ENCODE results near the gene RSPH1. TPM values are rescaled to one million over a fixed set of nuclear protein-coding genes. Genes with fewer than 3 reads are reported as not detected.

The RSPH1 gene
- total RNA-seq, 1 experiment from 2014 or later = 0.31 TPM

GRCh38 chr21:42429021-42429420 is 67.0 kb downstream of the RSPH1 start:
- H3K23me2 ChIP-seq (ENCODE audit: insufficient read length, low read depth, low read length, poor library complexity, severe bottlenecking) = no peaks in the 10 kb centered on the region
- H3K27me3 Mint-ChIP-seq (ENCODE audit: low read depth) = peaks cover 39% of the 10 kb centered on the region
- TF ChIP-seq CTCF (conservative IDR thresholded peaks at IDR 0.05) = no peak
- no peak overlapping the region for H2BK20ac ChIP-seq (ENCODE audit: low read depth, low read length, poor library complexity, severe bottlenecking)
- H4K5ac ChIP-seq (ENCODE audit: insufficient read length, low read depth, low read length) = no peak overlapping the region
- H4K91ac ChIP-seq (ENCODE audit: insufficient read length, low read depth, low read length) = no peak overlapping the region
- no peaks in the 10 kb centered on the region for H3K4me1 ChIP-seq (ENCODE audit: insufficient read depth, low read length)
- H3K4me3 Mint-ChIP-seq = no peak overlapping the region
- H3K4ac ChIP-seq (ENCODE audit: low read depth, low read length) = no peak overlapping the region
- no peaks in the 10 kb centered on the region for H3K4me1 Mint-ChIP-seq
- H2BK120ac ChIP-seq (ENCODE audit: low read depth, low read length, poor library complexity, severe bottlenecking) = no peak overlapping the region
- H3K27ac ChIP-seq (ENCODE audit: insufficient read length, low read depth, low read length) = no peak overlapping the region
- H3K18ac ChIP-seq (ENCODE audit: insufficient read length, low read depth, low read length) = no peak overlapping the region
- no peaks in the 10 kb centered on the region for H4K20me1 ChIP-seq (ENCODE audit: control insufficient read depth, insufficient read depth, insufficient read length)
- peaks cover 14 to 19% of the 10 kb centered on the region in 2 experiments for H3K9me3 Mint-ChIP-seq
- H3K9ac ChIP-seq (ENCODE audit: extremely low read depth, insufficient read length, low read length) = no peak overlapping the region
- H3K79me2 ChIP-seq (ENCODE audit: insufficient read depth, low read length) = no peaks in the 10 kb centered on the region
- H2AFZ ChIP-seq (ENCODE audit: low read length) = no peak overlapping the region
- no peaks in the 10 kb centered on the region for H3K27me3 ChIP-seq (ENCODE audit: insufficient read depth, low read length)
- no peak overlapping the region for H2BK12ac ChIP-seq (ENCODE audit: insufficient read length, low read depth, low read length)
- H3K4me2 ChIP-seq (ENCODE audit: insufficient read depth, insufficient read length, low read length) = no peak overlapping the region
- H3K23ac ChIP-seq (ENCODE audit: insufficient read length, low read depth, low read length) = no peak overlapping the region
- WGBS (ENCODE audit: extremely low coverage, insufficient read length, low lambda C conversion rate) = no CpG with 5 or more reads among the region's 1 CpG
- H3K79me1 ChIP-seq (ENCODE audit: insufficient read depth, low read depth, low read length, poor library complexity, severe bottlenecking) = no peaks in the 10 kb centered on the region
- H2BK5ac ChIP-seq (ENCODE audit: insufficient read length, low read length) = no peak overlapping the region
- H3T11ph ChIP-seq (ENCODE audit: low read length) = no peak overlapping the region
- H3K14ac ChIP-seq (ENCODE audit: insufficient read depth, low read length) = no peak overlapping the region
- no peak overlapping the region for H4K8ac ChIP-seq (replicated peaks; ENCODE audit: insufficient read length, low read depth, low read length)
- H3K9me3 ChIP-seq (ENCODE audit: control insufficient read depth, low read depth, low read length) = no peaks in the 10 kb centered on the region
- H2BK15ac ChIP-seq (ENCODE audit: low read depth, low read length) = no peak overlapping the region
- H3K56ac ChIP-seq (ENCODE audit: insufficient read length, low read depth, low read length) = no peak overlapping the region
- H2AK5ac ChIP-seq (ENCODE audit: insufficient read length, low read length) = no peak overlapping the region
- H3K27ac Mint-ChIP-seq = no peak overlapping the region
- no peak for DNase-seq
- no peaks in the 10 kb centered on the region for H3K36me3 Mint-ChIP-seq (ENCODE audit: insufficient read depth in 1 of 3, low read depth in 3 of 3)

Measured in H9 (cell line).